ENCODE data around the gene SCAMP2.

Gene SCAMP2

GRCh38 chr15:74854453-74855022 lies 18.6 kb downstream of the SCAMP2 start:
- Histone ChIP-seq H4K20me1 (ENCODE audit: insufficient read depth) (no peaks in the 10 kb centered on the region), H3K9ac (no peak overlapping the region), H3K4me2 (no peak overlapping the region), H3K27ac (no peak overlapping the region), H3K27me3 (ENCODE audit: insufficient read depth, low read depth) (no peaks in the 10 kb centered on the region), H3K79me2 (ENCODE audit: insufficient read depth, low read depth) (no peaks in the 10 kb centered on the region), H3K36me3 (ENCODE audit: insufficient read depth) (no peaks in the 10 kb centered on the region), H2AFZ (ENCODE audit: low read depth) (no peak overlapping the region), H3K4me1 (ENCODE audit: low read depth, poor library complexity, severe bottlenecking) (peaks cover 14% of the 10 kb centered on the region), H3K4me3 (IDR thresholded peaks at IDR 0.05; ENCODE audit: insufficient read depth, low read depth, low read length) (no peak overlapping the region)
- TF ChIP-seq CTCF (conservative IDR thresholded peaks at IDR 0.05; ENCODE audit: low read depth, low read length) = no peak

- Histone ChIP-seq H3K27ac (no peak overlapping the region), H3K27me3 (ENCODE audit: insufficient read depth, low read depth) (no peaks in the 10 kb centered on the region), H3K4me3 (IDR thresholded peaks at IDR 0.05; ENCODE audit: insufficient read depth, low read depth, low read length) (no peak overlapping the region), H3K9ac (no peak overlapping the region), H3K4me2 (no peak overlapping the region), H3K4me1 (ENCODE audit: low read depth, poor library complexity, severe bottlenecking) (peaks cover 7% of the 10 kb centered on the region), H3K36me3 (ENCODE audit: insufficient read depth) (no peaks in the 10 kb centered on the region), H2AFZ (ENCODE audit: low read depth) (no peak overlapping the region), H4K20me1 (ENCODE audit: insufficient read depth) (no peaks in the 10 kb centered on the region), H3K79me2 (ENCODE audit: insufficient read depth, low read depth) (no peaks in the 10 kb centered on the region)
- TF ChIP-seq CTCF (conservative IDR thresholded peaks at IDR 0.05; ENCODE audit: low read depth, low read length) = no peak
Measured at GRCh38 chr15:74851960-74852359, 21.2 kb downstream of the SCAMP2 start.

GRCh38 chr15:74850393-74850792 lies 22.8 kb downstream of the SCAMP2 start:
- Histone ChIP-seq H3K4me3 (IDR thresholded peaks at IDR 0.05; ENCODE audit: insufficient read depth, low read depth, low read length) (no peak overlapping the region), H3K4me2 (no peak overlapping the region), H2AFZ (ENCODE audit: low read depth) (no peak overlapping the region), H3K79me2 (ENCODE audit: insufficient read depth, low read depth) (no peaks in the 10 kb centered on the region), H3K4me1 (ENCODE audit: low read depth, poor library complexity, severe bottlenecking) (peaks cover 7% of the 10 kb centered on the region), H3K27me3 (ENCODE audit: insufficient read depth, low read depth) (no peaks in the 10 kb centered on the region), H3K36me3 (ENCODE audit: insufficient read depth) (no peaks in the 10 kb centered on the region), H4K20me1 (ENCODE audit: insufficient read depth) (no peaks in the 10 kb centered on the region), H3K9ac (no peak overlapping the region), H3K27ac (no peak overlapping the region)
- TF ChIP-seq CTCF (conservative IDR thresholded peaks at IDR 0.05; ENCODE audit: low read depth, low read length) = no peak

GRCh38 chr15:74847432-74847831 lies 25.7 kb downstream of the SCAMP2 start:
- Histone ChIP-seq H3K4me3 (IDR thresholded peaks at IDR 0.05; ENCODE audit: insufficient read depth, low read depth, low read length) (no peak overlapping the region), H3K27me3 (ENCODE audit: insufficient read depth, low read depth) (no peaks in the 10 kb centered on the region), H4K20me1 (ENCODE audit: insufficient read depth) (no peaks in the 10 kb centered on the region), H3K79me2 (ENCODE audit: insufficient read depth, low read depth) (no peaks in the 10 kb centered on the region), H2AFZ (ENCODE audit: low read depth) (no peak overlapping the region), H3K36me3 (ENCODE audit: insufficient read depth) (no peaks in the 10 kb centered on the region), H3K27ac (no peak overlapping the region), H3K9ac (no peak overlapping the region), H3K4me2 (no peak overlapping the region), H3K4me1 (ENCODE audit: low read depth, poor library complexity, severe bottlenecking) (peaks cover 13% of the 10 kb centered on the region)
- no peak for TF ChIP-seq CTCF (conservative IDR thresholded peaks at IDR 0.05; ENCODE audit: low read depth, low read length)
